Keratinocyte (primary cell): ENCODE results near the gene RASAL2. TPM values are rescaled to one million over a fixed set of nuclear protein-coding genes. Genes with fewer than 3 reads are reported as not detected.

ENCODE experiments used
- DNase-seq: peaks from one replicate; pipeline ENCODE4 v3.0.0-alpha.2; 2011; ENCODE audit warnings: low read depth, missing footprints, low spot score
- FAIRE-seq: peaks from 2 replicates; lab custom pipeline; 2011; peaks lifted over from hg19 to GRCh38; lab: Jason Lieb, UNC
- H2AFZ ChIP-seq: 2 replicates; pipeline ENCODE4 v1.6.0; 2012; ENCODE audit warnings: low read length, control low read depth, inconsistent platforms; ENCODE audit not compliant: control insufficient read depth
- H3K27ac ChIP-seq: 2 replicates; pipeline ENCODE4 v1.5.1; 2011; ENCODE audit warnings: low read length; ENCODE audit not compliant: control insufficient read depth, insufficient read depth
- H3K27me3 ChIP-seq: 3 replicates; pipeline ENCODE4 v1.6.0; 2011; ENCODE audit warnings: low read length; ENCODE audit not compliant: control insufficient read depth, insufficient read depth; ENCODE audit errors: extremely low read depth
- H3K36me3 ChIP-seq, 2 experiments: 2 replicates in 1 of 2; 3 replicates in 1 of 2; pipeline ENCODE4 v1.5.1; 2011; ENCODE audit warnings: low read length in 2 of 2, mild to moderate bottlenecking in 1 of 2; ENCODE audit not compliant: control insufficient read depth in 2 of 2, insufficient read depth in 2 of 2; ENCODE audit errors: extremely low read depth in 1 of 2
- H3K4me1 ChIP-seq: 3 replicates; pipeline ENCODE4 v1.5.1; 2011; ENCODE audit warnings: low read length; ENCODE audit not compliant: control insufficient read depth, insufficient read depth; ENCODE audit errors: extremely low read depth
- H3K4me2 ChIP-seq: 3 replicates; pipeline ENCODE4 v1.6.0; 2011; ENCODE audit warnings: low read depth, low read length; ENCODE audit not compliant: control insufficient read depth, insufficient read depth; ENCODE audit errors: extremely low read depth
- H3K4me3 ChIP-seq, 3 experiments: fragments of 200-600 bp in 1 of 3; sonication (generic) in 1 of 3; 2 replicates in 2 of 3; 3 replicates in 1 of 3; pipeline ENCODE4 v1.5.1; 2011 to 2016; ENCODE audit warnings: low read length in 3 of 3, mild to moderate bottlenecking in 3 of 3, control low read depth in 2 of 3, inconsistent platforms in 1 of 3, low read depth in 1 of 3, mixed read lengths in 1 of 3, mixed run types in 1 of 3, moderate library complexity in 1 of 3; ENCODE audit not compliant: control insufficient read depth in 2 of 3, insufficient read depth in 2 of 3; ENCODE audit errors: extremely low read depth in 1 of 3
- H3K79me2 ChIP-seq: 2 replicates; pipeline ENCODE4 v1.6.0; 2012; ENCODE audit warnings: low read length; ENCODE audit not compliant: control insufficient read depth, insufficient read depth
- H3K9ac ChIP-seq: 3 replicates; pipeline ENCODE4 v1.6.0; 2011; ENCODE audit warnings: low read length; ENCODE audit not compliant: control insufficient read depth, insufficient read depth; ENCODE audit errors: extremely low read depth
- H3K9me1 ChIP-seq: 3 replicates; pipeline ENCODE4 v1.6.0; 2011; ENCODE audit warnings: low read length; ENCODE audit not compliant: control insufficient read depth, insufficient read depth; ENCODE audit errors: extremely low read depth
- H3K9me3 ChIP-seq: 2 replicates; pipeline ENCODE4 v1.5.1; 2012; ENCODE audit warnings: low read depth, low read length; ENCODE audit not compliant: control insufficient read depth
- H4K20me1 ChIP-seq: 3 replicates; pipeline ENCODE4 v1.6.0; 2011; ENCODE audit warnings: low read length; ENCODE audit not compliant: control insufficient read depth, insufficient read depth; ENCODE audit errors: extremely low read depth
- CTCF ChIP-seq, 3 experiments: IDR thresholded peaks in 1 of 3; conservative IDR thresholded peaks in 1 of 3; optimal IDR thresholded peaks in 1 of 3; 2 replicates in 2 of 3; 3 replicates in 1 of 3; pipeline versions ENCODE3 to v1.5.1; 2011; ENCODE audit warnings: low read length in 3 of 3, mild to moderate bottlenecking in 3 of 3, moderate library complexity in 2 of 3, control low read depth in 1 of 3, inconsistent platforms in 1 of 3; ENCODE audit not compliant: insufficient read depth in 2 of 3; ENCODE audit errors: extremely low read depth in 1 of 3
- EZH2 ChIP-seq: IDR thresholded peaks from one replicate; pipeline ENCODE4 v1.6.1; 2012; ENCODE audit warnings: inconsistent platforms, mild to moderate bottlenecking, low read length, moderate library complexity
- dilution Hi-C: fragments of 300-500 bp; cut with MboI; formaldehyde crosslinking; loops from one replicate; pipeline ENCODE4 v1.7.0; 2020; ENCODE audit warnings: low sequenced_read_pairs; ENCODE audit not compliant: extremely low pct_ligation_motif_present
- polyA plus RNA-seq, 5 experiments: library from polyadenylated mRNA; depleted of rRNA in 3 of 5; stranded (reverse) in 3 of 5; stranded (forward) in 1 of 5; unstranded in 1 of 5; fragments of >200 nt; gene quantifications; 1 replicate in 1 of 5; 2 replicates in 3 of 5; 3 replicates in 1 of 5; pipeline versions ENCODE4 v1.2.1 to v1.2.3, GENCODE V29; 2011 to 2012; ENCODE audit warnings: missing spikeins in 2 of 5, low read depth in 1 of 5, low replicate concordance in 1 of 5

The RASAL2 gene
- polyA plus RNA-seq, 1 donor (not counting 4 experiments of a cell fraction or from before 2014, with no cell fraction given) = 27.2 TPM

GRCh38 chr1:178267646-178268094 lies 173.8 kb downstream of the RASAL2 start:
- H3K9me1 ChIP-seq = no peaks in the 10 kb centered on the region
- peaks cover 66% of the 10 kb centered on the region for H3K79me2 ChIP-seq
- H3K4me3 ChIP-seq = no peak overlapping the region
- peak; percentile 93 for FAIRE-seq
- no peaks in the 10 kb centered on the region for H3K36me3 ChIP-seq
- no peak overlapping the region for H2AFZ ChIP-seq
- H3K27ac ChIP-seq = peak overlapping the region; percentile 16
- no peaks in the 10 kb centered on the region for H3K9me3 ChIP-seq
- peak overlapping the region; percentile 59 for H3K4me2 ChIP-seq
- TF ChIP-seq CTCF (optimal IDR thresholded peaks at IDR 0.05 in 1 of 3, IDR thresholded peaks at IDR 0.05 in 1 of 3, conservative IDR thresholded peaks at IDR 0.05 in 1 of 3; ENCODE audit: extremely low read depth in 1 of 3, insufficient read depth in 2 of 3, low read length in 3 of 3) = no peak
- TF ChIP-seq EZH2 = no peak
- H3K4me1 ChIP-seq = peaks cover 42% of the 10 kb centered on the region
- dilution Hi-C loops = no loop called here
- no peaks in the 10 kb centered on the region for H4K20me1 ChIP-seq
- no peak for DNase-seq
- H3K9ac ChIP-seq = no peak overlapping the region
- no peaks in the 10 kb centered on the region for H3K27me3 ChIP-seq

DNA sequence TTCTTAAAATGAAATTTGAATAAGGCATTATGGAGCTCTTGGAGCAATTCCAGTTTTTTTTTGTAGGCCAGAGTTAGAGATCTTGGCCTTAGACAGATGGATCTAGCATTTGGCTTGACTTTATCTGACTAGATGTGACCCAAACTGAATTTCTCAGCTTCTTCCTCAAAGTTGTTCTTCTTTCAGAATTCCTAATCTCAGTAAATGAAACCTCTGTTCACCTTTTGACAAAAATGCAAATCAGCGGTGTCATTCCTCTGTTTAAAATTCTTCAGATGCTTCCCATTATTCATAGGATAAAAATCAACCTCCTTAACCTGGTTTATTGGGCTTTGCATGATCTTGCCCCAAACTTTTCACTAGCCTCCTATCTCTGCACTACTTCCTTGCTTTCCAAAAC lies 177.6 kb downstream of the RASAL2 start:
- peak overlapping the region; percentile 39 for H3K4me2 ChIP-seq

More for the DNA sequence above, 177.6 kb downstream of the RASAL2 start:
- H3K9me1 ChIP-seq = no peaks in the 10 kb centered on the region
- H3K4me1 ChIP-seq = peaks cover 77% of the 10 kb centered on the region
- no peak overlapping the region for H3K9ac ChIP-seq
- H3K9me3 ChIP-seq = no peaks in the 10 kb centered on the region
- FAIRE-seq (peak; percentile 44), DNase-seq (no peak)
- H3K27ac ChIP-seq = peak overlapping the region; percentile 18
- H2AFZ ChIP-seq = no peak overlapping the region
- dilution Hi-C loops = no loop called here
- peaks cover 48% of the 10 kb centered on the region for H3K79me2 ChIP-seq
- H4K20me1 ChIP-seq = no peaks in the 10 kb centered on the region
- H3K27me3 ChIP-seq = no peaks in the 10 kb centered on the region
- no peak overlapping the region for H3K4me3 ChIP-seq
- TF ChIP-seq CTCF (optimal IDR thresholded peaks at IDR 0.05 in 1 of 3, IDR thresholded peaks at IDR 0.05 in 1 of 3, conservative IDR thresholded peaks at IDR 0.05 in 1 of 3; ENCODE audit: extremely low read depth in 1 of 3, insufficient read depth in 2 of 3, low read length in 3 of 3) = no peak
- TF ChIP-seq EZH2 = no peak
- H3K36me3 ChIP-seq = no peaks in the 10 kb centered on the region
